ENCODE measurements around the gene CARHSP1.
A peak's percentile ranks its signal among the peaks of the same experiment; 100 is the strongest.

GRCh38 chr16:8867216-8867931 is 1.4 kb downstream of the CARHSP1 start:
- TF ChIP-seq, protein P1, sequence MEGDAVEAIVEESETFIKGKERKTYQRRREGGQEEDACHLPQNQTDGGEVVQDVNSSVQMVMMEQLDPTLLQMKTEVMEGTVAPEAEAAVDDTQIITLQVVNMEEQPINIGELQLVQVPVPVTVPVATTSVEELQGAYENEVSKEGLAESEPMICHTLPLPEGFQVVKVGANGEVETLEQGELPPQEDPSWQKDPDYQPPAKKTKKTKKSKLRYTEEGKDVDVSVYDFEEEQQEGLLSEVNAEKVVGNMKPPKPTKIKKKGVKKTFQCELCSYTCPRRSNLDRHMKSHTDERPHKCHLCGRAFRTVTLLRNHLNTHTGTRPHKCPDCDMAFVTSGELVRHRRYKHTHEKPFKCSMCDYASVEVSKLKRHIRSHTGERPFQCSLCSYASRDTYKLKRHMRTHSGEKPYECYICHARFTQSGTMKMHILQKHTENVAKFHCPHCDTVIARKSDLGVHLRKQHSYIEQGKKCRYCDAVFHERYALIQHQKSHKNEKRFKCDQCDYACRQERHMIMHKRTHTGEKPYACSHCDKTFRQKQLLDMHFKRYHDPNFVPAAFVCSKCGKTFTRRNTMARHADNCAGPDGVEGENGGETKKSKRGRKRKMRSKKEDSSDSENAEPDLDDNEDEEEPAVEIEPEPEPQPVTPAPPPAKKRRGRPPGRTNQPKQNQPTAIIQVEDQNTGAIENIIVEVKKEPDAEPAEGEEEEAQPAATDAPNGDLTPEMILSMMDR (IDR thresholded peaks at IDR 0.05; ENCODE audit: insufficient read depth, low read length): no peak
- TF ChIP-seq POLR2AphosphoS5 (IDR thresholded peaks at IDR 0.05; ENCODE audit: low read depth) (no peak), GABPA (IDR thresholded peaks at IDR 0.05; ENCODE audit: low read depth) (no peak), SPI1 (IDR thresholded peaks at IDR 0.05; ENCODE audit: borderline replicate concordance, low read depth) (0 out of 2 replicates have a peak, but pooled peaks have one; percentile 8)
- TF ChIP-seq, protein P2, sequence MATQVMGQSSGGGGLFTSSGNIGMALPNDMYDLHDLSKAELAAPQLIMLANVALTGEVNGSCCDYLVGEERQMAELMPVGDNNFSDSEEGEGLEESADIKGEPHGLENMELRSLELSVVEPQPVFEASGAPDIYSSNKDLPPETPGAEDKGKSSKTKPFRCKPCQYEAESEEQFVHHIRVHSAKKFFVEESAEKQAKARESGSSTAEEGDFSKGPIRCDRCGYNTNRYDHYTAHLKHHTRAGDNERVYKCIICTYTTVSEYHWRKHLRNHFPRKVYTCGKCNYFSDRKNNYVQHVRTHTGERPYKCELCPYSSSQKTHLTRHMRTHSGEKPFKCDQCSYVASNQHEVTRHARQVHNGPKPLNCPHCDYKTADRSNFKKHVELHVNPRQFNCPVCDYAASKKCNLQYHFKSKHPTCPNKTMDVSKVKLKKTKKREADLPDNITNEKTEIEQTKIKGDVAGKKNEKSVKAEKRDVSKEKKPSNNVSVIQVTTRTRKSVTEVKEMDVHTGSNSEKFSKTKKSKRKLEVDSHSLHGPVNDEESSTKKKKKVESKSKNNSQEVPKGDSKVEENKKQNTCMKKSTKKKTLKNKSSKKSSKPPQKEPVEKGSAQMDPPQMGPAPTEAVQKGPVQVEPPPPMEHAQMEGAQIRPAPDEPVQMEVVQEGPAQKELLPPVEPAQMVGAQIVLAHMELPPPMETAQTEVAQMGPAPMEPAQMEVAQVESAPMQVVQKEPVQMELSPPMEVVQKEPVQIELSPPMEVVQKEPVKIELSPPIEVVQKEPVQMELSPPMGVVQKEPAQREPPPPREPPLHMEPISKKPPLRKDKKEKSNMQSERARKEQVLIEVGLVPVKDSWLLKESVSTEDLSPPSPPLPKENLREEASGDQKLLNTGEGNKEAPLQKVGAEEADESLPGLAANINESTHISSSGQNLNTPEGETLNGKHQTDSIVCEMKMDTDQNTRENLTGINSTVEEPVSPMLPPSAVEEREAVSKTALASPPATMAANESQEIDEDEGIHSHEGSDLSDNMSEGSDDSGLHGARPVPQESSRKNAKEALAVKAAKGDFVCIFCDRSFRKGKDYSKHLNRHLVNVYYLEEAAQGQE (IDR thresholded peaks at IDR 0.05; ENCODE audit: insufficient replicate concordance, low read depth): no peak

Data from HL-60 (cell line).